ENCODE results near the gene CCDC71.

The CCDC71 gene

GRCh38 chr3:49191741-49192140 lies 25.6 kb upstream of the CCDC71 start:
- POLR2A ChIA-PET = no interaction called here
- DNase-seq (ENCODE audit: extremely low spot score) = no peak
- CTCF ChIA-PET = no interaction called here
- no peak for TF ChIP-seq SUZ12 (IDR thresholded peaks at IDR 0.05)
- no peak for TF ChIP-seq NFRKB (IDR thresholded peaks at IDR 0.05)

- ChIA-PET POLR2A (interaction anchor here (1.4 kb wide), 1 partner anchor 13 kb away, joined by 3 read pairs; no protein-coding TSS in a partner anchor), CTCF (no interaction called here)
- TF ChIP-seq SP1 (IDR thresholded peaks at IDR 0.05) (no peak), ARNT (IDR thresholded peaks at IDR 0.05) (no peak), TARDBP (IDR thresholded peaks at IDR 0.05) (no peak), ZNF384 (IDR thresholded peaks at IDR 0.05) (no peak), LEF1 (IDR thresholded peaks at IDR 0.05; ENCODE audit: borderline replicate concordance) (no peak), BHLHE40 (IDR thresholded peaks at IDR 0.05; ENCODE audit: borderline replicate concordance) (no peak), FOXM1 (IDR thresholded peaks at IDR 0.05; ENCODE audit: borderline replicate concordance) (no peak), HDGF (IDR thresholded peaks at IDR 0.05; ENCODE audit: borderline replicate concordance) (no peak), L3MBTL2 (conservative IDR thresholded peaks at IDR 0.05) (no peak), PKNOX1 (IDR thresholded peaks at IDR 0.05) (no peak)
- no peak for DNase-seq (ENCODE audit: extremely low spot score)
Measured at GRCh38 chr3:49183873-49184272, 17.7 kb upstream of the CCDC71 start.

- TF ChIP-seq LEF1 (IDR thresholded peaks at IDR 0.05; ENCODE audit: borderline replicate concordance) (no peak), FOXA1 (IDR thresholded peaks at IDR 0.05) (no peak), TARDBP (IDR thresholded peaks at IDR 0.05) (no peak), ARNT (IDR thresholded peaks at IDR 0.05) (no peak), SP1 (IDR thresholded peaks at IDR 0.05) (no peak)
- DNase-seq (ENCODE audit: extremely low spot score) = no peak
- ChIA-PET POLR2A (no interaction called here), CTCF (no interaction called here)
Measured at GRCh38 chr3:49182682-49183081, 16.6 kb upstream of the CCDC71 start.

- no peak for DNase-seq (ENCODE audit: extremely low spot score)
- POLR2A ChIA-PET = interaction anchor here (1.0 kb wide), 1 partner anchor 159 kb away, joined by 3 read pairs; the partner anchor contains the start of gene USP4
- CTCF ChIA-PET = no interaction called here
- TF ChIP-seq ELF4 (IDR thresholded peaks at IDR 0.05) (no peak), NFRKB (IDR thresholded peaks at IDR 0.05) (no peak), PKNOX1 (IDR thresholded peaks at IDR 0.05) (no peak), FOXK2 (IDR thresholded peaks at IDR 0.05) (no peak), FOXM1 (IDR thresholded peaks at IDR 0.05; ENCODE audit: borderline replicate concordance) (no peak), BHLHE40 (IDR thresholded peaks at IDR 0.05; ENCODE audit: borderline replicate concordance) (no peak), TARDBP (IDR thresholded peaks at IDR 0.05) (no peak), ZNF384 (IDR thresholded peaks at IDR 0.05) (no peak), FOXA1 (IDR thresholded peaks at IDR 0.05) (no peak), L3MBTL2 (conservative IDR thresholded peaks at IDR 0.05) (no peak), LEF1 (IDR thresholded peaks at IDR 0.05; ENCODE audit: borderline replicate concordance) (no peak), CTBP1 (IDR thresholded peaks at IDR 0.05; ENCODE audit: borderline replicate concordance) (no peak)
Measured at GRCh38 chr3:49181351-49181750, 15.2 kb upstream of the CCDC71 start.

GRCh38 chr3:49180116-49180515 lies 14.0 kb upstream of the CCDC71 start:
- no peak for TF ChIP-seq NFRKB (IDR thresholded peaks at IDR 0.05)
- ChIA-PET CTCF (no interaction called here), POLR2A (no interaction called here)
- no peak for DNase-seq (ENCODE audit: extremely low spot score)

- CTCF ChIA-PET = no interaction called here
- DNase-seq (ENCODE audit: extremely low spot score) = no peak
- POLR2A ChIA-PET = no interaction called here
- no peak for TF ChIP-seq CTBP1 (IDR thresholded peaks at IDR 0.05; ENCODE audit: borderline replicate concordance)
- no peak for TF ChIP-seq TARDBP (IDR thresholded peaks at IDR 0.05)
- no peak for TF ChIP-seq NFRKB (IDR thresholded peaks at IDR 0.05)
- no peak for TF ChIP-seq ELF4 (IDR thresholded peaks at IDR 0.05)
- TF ChIP-seq BHLHE40 (IDR thresholded peaks at IDR 0.05; ENCODE audit: borderline replicate concordance) = no peak
- no peak for TF ChIP-seq PKNOX1 (IDR thresholded peaks at IDR 0.05)
- no peak for TF ChIP-seq L3MBTL2 (conservative IDR thresholded peaks at IDR 0.05)
- no peak for TF ChIP-seq ZNF384 (IDR thresholded peaks at IDR 0.05)
Measured at GRCh38 chr3:49177073-49177472, 10.9 kb upstream of the CCDC71 start.

- POLR2A ChIA-PET = no interaction called here
- TF ChIP-seq FOXA1 (IDR thresholded peaks at IDR 0.05) (no peak), FOXK2 (IDR thresholded peaks at IDR 0.05) (no peak), PKNOX1 (IDR thresholded peaks at IDR 0.05) (no peak), ELF4 (IDR thresholded peaks at IDR 0.05) (no peak), NFRKB (IDR thresholded peaks at IDR 0.05) (no peak), LEF1 (IDR thresholded peaks at IDR 0.05; ENCODE audit: borderline replicate concordance) (no peak), HDGF (IDR thresholded peaks at IDR 0.05; ENCODE audit: borderline replicate concordance) (no peak), BHLHE40 (IDR thresholded peaks at IDR 0.05; ENCODE audit: borderline replicate concordance) (no peak), SUZ12 (IDR thresholded peaks at IDR 0.05) (no peak), SP1 (IDR thresholded peaks at IDR 0.05) (no peak), L3MBTL2 (conservative IDR thresholded peaks at IDR 0.05) (no peak), CTBP1 (IDR thresholded peaks at IDR 0.05; ENCODE audit: borderline replicate concordance) (no peak), ZNF384 (IDR thresholded peaks at IDR 0.05) (no peak), ARNT (IDR thresholded peaks at IDR 0.05) (no peak), TARDBP (IDR thresholded peaks at IDR 0.05) (no peak), FOXM1 (IDR thresholded peaks at IDR 0.05; ENCODE audit: borderline replicate concordance) (no peak)
- DNase-seq (ENCODE audit: extremely low spot score) = no peak
- CTCF ChIA-PET = no interaction called here
Measured at GRCh38 chr3:49175530-49175929, 9.4 kb upstream of the CCDC71 start.

All from HEK293T (cell line).